ENCODE results near the gene TCERG1L.

DNA sequence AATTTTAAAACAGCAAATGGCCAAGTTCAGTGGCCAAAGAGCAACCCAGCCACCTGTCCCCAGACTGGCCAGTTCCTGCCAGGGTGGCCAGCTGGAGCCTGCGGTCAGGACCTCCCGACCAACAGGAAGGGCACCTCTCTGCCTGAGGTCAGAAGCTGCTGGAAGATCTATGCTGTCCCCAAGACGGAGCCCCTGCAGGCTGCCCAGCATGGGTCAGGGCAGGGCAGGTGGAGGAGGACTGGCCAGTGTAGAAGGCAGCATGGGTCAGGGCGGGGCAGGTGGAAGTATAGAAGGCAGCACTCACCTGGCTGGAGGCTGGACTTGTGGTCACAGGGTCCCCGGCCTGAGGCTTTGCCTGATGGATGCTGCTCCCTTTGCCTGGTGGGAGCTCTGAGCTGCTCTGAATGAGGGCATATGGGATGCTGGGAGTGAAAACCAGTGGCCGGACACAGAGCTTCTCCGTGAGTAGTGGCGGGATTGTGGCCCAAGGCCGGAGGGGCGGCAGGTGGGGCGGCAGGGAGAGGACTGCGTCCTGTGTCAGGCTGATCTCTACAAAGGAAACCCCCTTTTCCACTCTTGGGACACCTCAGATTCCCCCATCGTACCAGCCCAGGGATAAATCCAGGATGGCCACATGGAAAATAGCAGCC, 229.2 kb downstream of the TCERG1L start:
- TF ChIP-seq, protein P1, sequence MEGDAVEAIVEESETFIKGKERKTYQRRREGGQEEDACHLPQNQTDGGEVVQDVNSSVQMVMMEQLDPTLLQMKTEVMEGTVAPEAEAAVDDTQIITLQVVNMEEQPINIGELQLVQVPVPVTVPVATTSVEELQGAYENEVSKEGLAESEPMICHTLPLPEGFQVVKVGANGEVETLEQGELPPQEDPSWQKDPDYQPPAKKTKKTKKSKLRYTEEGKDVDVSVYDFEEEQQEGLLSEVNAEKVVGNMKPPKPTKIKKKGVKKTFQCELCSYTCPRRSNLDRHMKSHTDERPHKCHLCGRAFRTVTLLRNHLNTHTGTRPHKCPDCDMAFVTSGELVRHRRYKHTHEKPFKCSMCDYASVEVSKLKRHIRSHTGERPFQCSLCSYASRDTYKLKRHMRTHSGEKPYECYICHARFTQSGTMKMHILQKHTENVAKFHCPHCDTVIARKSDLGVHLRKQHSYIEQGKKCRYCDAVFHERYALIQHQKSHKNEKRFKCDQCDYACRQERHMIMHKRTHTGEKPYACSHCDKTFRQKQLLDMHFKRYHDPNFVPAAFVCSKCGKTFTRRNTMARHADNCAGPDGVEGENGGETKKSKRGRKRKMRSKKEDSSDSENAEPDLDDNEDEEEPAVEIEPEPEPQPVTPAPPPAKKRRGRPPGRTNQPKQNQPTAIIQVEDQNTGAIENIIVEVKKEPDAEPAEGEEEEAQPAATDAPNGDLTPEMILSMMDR (IDR thresholded peaks at IDR 0.05 in 2 of 3, conservative IDR thresholded peaks at IDR 0.05 in 1 of 3; ENCODE audit: insufficient read depth in 2 of 3, low read depth in 1 of 3, low read length in 3 of 3): no peak
- TF ChIP-seq CCAR2 (IDR thresholded peaks at IDR 0.05; ENCODE audit: low read depth, low read length): no peak
- TF ChIP-seq BACH1 (tag; IDR thresholded peaks at IDR 0.05): no peak
- TF ChIP-seq EP300 (IDR thresholded peaks at IDR 0.05; ENCODE audit: low read length): no peak
- TF ChIP-seq, protein P2, sequence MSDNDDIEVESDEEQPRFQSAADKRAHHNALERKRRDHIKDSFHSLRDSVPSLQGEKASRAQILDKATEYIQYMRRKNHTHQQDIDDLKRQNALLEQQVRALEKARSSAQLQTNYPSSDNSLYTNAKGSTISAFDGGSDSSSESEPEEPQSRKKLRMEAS (CRISPR knock-in tag; IDR thresholded peaks at IDR 0.05): no peak
- TF ChIP-seq, protein P3, sequence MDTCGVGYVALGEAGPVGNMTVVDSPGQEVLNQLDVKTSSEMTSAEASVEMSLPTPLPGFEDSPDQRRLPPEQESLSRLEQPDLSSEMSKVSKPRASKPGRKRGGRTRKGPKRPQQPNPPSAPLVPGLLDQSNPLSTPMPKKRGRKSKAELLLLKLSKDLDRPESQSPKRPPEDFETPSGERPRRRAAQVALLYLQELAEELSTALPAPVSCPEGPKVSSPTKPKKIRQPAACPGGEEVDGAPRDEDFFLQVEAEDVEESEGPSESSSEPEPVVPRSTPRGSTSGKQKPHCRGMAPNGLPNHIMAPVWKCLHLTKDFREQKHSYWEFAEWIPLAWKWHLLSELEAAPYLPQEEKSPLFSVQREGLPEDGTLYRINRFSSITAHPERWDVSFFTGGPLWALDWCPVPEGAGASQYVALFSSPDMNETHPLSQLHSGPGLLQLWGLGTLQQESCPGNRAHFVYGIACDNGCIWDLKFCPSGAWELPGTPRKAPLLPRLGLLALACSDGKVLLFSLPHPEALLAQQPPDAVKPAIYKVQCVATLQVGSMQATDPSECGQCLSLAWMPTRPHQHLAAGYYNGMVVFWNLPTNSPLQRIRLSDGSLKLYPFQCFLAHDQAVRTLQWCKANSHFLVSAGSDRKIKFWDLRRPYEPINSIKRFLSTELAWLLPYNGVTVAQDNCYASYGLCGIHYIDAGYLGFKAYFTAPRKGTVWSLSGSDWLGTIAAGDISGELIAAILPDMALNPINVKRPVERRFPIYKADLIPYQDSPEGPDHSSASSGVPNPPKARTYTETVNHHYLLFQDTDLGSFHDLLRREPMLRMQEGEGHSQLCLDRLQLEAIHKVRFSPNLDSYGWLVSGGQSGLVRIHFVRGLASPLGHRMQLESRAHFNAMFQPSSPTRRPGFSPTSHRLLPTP (IDR thresholded peaks at IDR 0.05; ENCODE audit: borderline replicate concordance, extremely low read depth, insufficient read length): no peak
